C4-2B (cell line): Measurements from ENCODE around the gene SLC6A2.
"Not testable (repeated sequence)": the region's sequence is repeated elsewhere in the genome, so short reads cannot be mapped to it uniquely, and the experiment has no call there.

Source experiments
- ZFX ChIP-seq: fragments of 450-650 bp; IDR thresholded peaks from 2 replicates; pipeline ENCODE4 v1.6.1; 2017
- TF ChIP-seq, protein P1 (sequence below): fragments of 450-650 bp; conservative IDR thresholded peaks from 2 replicates; pipeline ENCODE4 v1.5.1; 2017; ENCODE audit warnings: mild to moderate bottlenecking

- TF ChIP-seq, protein P1, sequence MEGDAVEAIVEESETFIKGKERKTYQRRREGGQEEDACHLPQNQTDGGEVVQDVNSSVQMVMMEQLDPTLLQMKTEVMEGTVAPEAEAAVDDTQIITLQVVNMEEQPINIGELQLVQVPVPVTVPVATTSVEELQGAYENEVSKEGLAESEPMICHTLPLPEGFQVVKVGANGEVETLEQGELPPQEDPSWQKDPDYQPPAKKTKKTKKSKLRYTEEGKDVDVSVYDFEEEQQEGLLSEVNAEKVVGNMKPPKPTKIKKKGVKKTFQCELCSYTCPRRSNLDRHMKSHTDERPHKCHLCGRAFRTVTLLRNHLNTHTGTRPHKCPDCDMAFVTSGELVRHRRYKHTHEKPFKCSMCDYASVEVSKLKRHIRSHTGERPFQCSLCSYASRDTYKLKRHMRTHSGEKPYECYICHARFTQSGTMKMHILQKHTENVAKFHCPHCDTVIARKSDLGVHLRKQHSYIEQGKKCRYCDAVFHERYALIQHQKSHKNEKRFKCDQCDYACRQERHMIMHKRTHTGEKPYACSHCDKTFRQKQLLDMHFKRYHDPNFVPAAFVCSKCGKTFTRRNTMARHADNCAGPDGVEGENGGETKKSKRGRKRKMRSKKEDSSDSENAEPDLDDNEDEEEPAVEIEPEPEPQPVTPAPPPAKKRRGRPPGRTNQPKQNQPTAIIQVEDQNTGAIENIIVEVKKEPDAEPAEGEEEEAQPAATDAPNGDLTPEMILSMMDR = not testable (repeated sequence)
- TF ChIP-seq ZFX = not testable (repeated sequence)
Observed at GRCh38 chr16:55615670-55616069, 40.1 kb upstream of the SLC6A2 start.
